CD14-positive monocyte (primary cell): ENCODE data around the gene UNC13B. TPM values are rescaled to one million over a fixed set of nuclear protein-coding genes. Genes with fewer than 3 reads are reported as not detected.
"Not testable (repeated sequence)": the region's sequence is repeated elsewhere in the genome, so short reads cannot be mapped to it uniquely, and the experiment has no call there.

Experiments
- DNase-seq, 3 donors: peaks; one replicate each; pipeline ENCODE4 v3.0.0-alpha.2; 2011 to 2022
- H2AFZ ChIP-seq: 2 replicates; pipeline ENCODE4 v1.6.0; 2012; ENCODE audit warnings: mild to moderate bottlenecking, low read depth, low read length, inconsistent platforms; ENCODE audit not compliant: insufficient read depth, poor library complexity, severe bottlenecking
- H3K27ac ChIP-seq, 2 donors: 1 replicate in 1 of 2; 2 replicates in 1 of 2; pipeline ENCODE4 v1.5.1; 2012 to 2013; ENCODE audit warnings: low read length in 2 of 2, control low read depth in 1 of 2, inconsistent platforms in 1 of 2, low read depth in 1 of 2, mild to moderate bottlenecking in 1 of 2
- H3K27me3 ChIP-seq, 2 donors: one replicate each; pipeline versions ENCODE4 v1.6.0 to v1.6.1; 2011 to 2013; ENCODE audit warnings: low read length in 2 of 2; ENCODE audit not compliant: control insufficient read depth in 2 of 2, insufficient read depth in 2 of 2
- H3K36me3 ChIP-seq, 2 donors: replicated peaks in 1 of 2; 1 replicate in 1 of 2; 2 replicates in 1 of 2; pipeline versions ENCODE4 v1.5.1 to v1.6.1; 2012 to 2013; ENCODE audit warnings: low read length in 2 of 2, control low read depth in 1 of 2, inconsistent platforms in 1 of 2, mild to moderate bottlenecking in 1 of 2; ENCODE audit not compliant: insufficient read depth in 2 of 2, control insufficient read depth in 1 of 2
- H3K4me1 ChIP-seq, 2 donors: 1 replicate in 1 of 2; 2 replicates in 1 of 2; pipeline versions ENCODE4 v1.5.1 to v1.6.1; 2012 to 2013; ENCODE audit warnings: low read length in 2 of 2, control low read depth in 1 of 2, inconsistent platforms in 1 of 2, mild to moderate bottlenecking in 1 of 2, moderate library complexity in 1 of 2; ENCODE audit not compliant: insufficient read depth in 2 of 2, control insufficient read depth in 1 of 2
- H3K4me2 ChIP-seq: replicated peaks from 2 replicates; pipeline ENCODE3; 2012; ENCODE audit warnings: low read length, moderate library complexity, mild to moderate bottlenecking; ENCODE audit not compliant: poor library complexity, severe bottlenecking; ENCODE audit errors: extremely low read depth
- H3K4me3 ChIP-seq, 3 experiments: fragments of 200-600 bp in 1 of 3; sonication (generic) in 1 of 3; replicated peaks in 1 of 3; 1 replicate in 2 of 3; 2 replicates in 1 of 3; pipeline ENCODE4 v1.5.1; 2011 to 2013; ENCODE audit warnings: low read length in 3 of 3, mild to moderate bottlenecking in 3 of 3, control low read depth in 2 of 3, low read depth in 2 of 3, inconsistent platforms in 1 of 3, moderate library complexity in 1 of 3
- H3K79me2 ChIP-seq: 2 replicates; pipeline ENCODE4 v1.6.0; 2012; ENCODE audit warnings: mild to moderate bottlenecking, control low read depth, inconsistent platforms, low read length, moderate library complexity; ENCODE audit not compliant: insufficient read depth
- H3K9ac ChIP-seq: 2 replicates; pipeline ENCODE4 v1.6.0; 2017; ENCODE audit warnings: low read length, mild to moderate bottlenecking; ENCODE audit not compliant: insufficient read depth, poor library complexity, severe bottlenecking
- H3K9me3 ChIP-seq, 2 donors: replicated peaks in 1 of 2; 1 replicate in 1 of 2; 2 replicates in 1 of 2; pipeline versions ENCODE4 v1.5.1 to v1.6.1; 2012 to 2013; ENCODE audit warnings: low read length in 2 of 2, control low read depth in 1 of 2; ENCODE audit not compliant: control insufficient read depth in 1 of 2, insufficient read depth in 1 of 2
- H4K20me1 ChIP-seq: 2 replicates; pipeline ENCODE4 v1.6.0; 2012; ENCODE audit warnings: mild to moderate bottlenecking, low read length, control low read depth, moderate library complexity; ENCODE audit not compliant: insufficient read depth
- H3K27ac Mint-ChIP-seq, 7 donors: one replicate each; pipeline ENCODE4 v1.8.0; 2020; ENCODE audit warnings: mild to moderate bottlenecking in 7 of 7, mixed read lengths in 7 of 7, moderate library complexity in 6 of 7, inconsistent platforms in 2 of 7
- H3K27me3 Mint-ChIP-seq, 3 donors: one replicate each; pipeline ENCODE4 v1.8.0; 2021 to 2022; ENCODE audit warnings: low read depth in 3 of 3, mild to moderate bottlenecking in 3 of 3, mixed read lengths in 3 of 3, moderate library complexity in 3 of 3, inconsistent platforms in 1 of 3
- H3K36me3 Mint-ChIP-seq, 2 donors: one replicate each; pipeline ENCODE4 v1.8.0; 2020; ENCODE audit warnings: mixed read lengths in 2 of 2, inconsistent platforms in 1 of 2, mild to moderate bottlenecking in 1 of 2
- H3K4me1 Mint-ChIP-seq: one replicate; pipeline ENCODE4 v1.8.0; 2020; ENCODE audit warnings: mild to moderate bottlenecking, mixed read lengths
- H3K4me3 Mint-ChIP-seq, 2 donors: one replicate each; pipeline ENCODE4 v1.8.0; 2020; ENCODE audit warnings: mild to moderate bottlenecking in 2 of 2, mixed read lengths in 2 of 2, moderate library complexity in 1 of 2
- H3K9me3 Mint-ChIP-seq, 7 donors: one replicate each; pipeline ENCODE4 v1.8.0; 2020 to 2022; ENCODE audit warnings: mixed read lengths in 7 of 7, mild to moderate bottlenecking in 6 of 7, moderate library complexity in 6 of 7, inconsistent platforms in 2 of 7
- CTCF ChIP-seq: fragments of 200-600 bp; IDR thresholded peaks from one replicate; pipeline ENCODE4 v1.8.0; 2022; ENCODE audit warnings: antibody characterized with exemption, mild to moderate bottlenecking
- WGBS: methylation state at CpG from one replicate; pipeline ENCODE4 v1.1.5; 2013; ENCODE audit warnings: missing lambda C conversion rate; ENCODE audit not compliant: insufficient coverage; 5-methylcytosine and 5-hydroxymethylcytosine counted together
- intact Hi-C, 2 donors: fragments of 100-400 bp; cut with micrococcal nuclease; formaldehyde crosslinking; loops; one replicate each; pipeline versions ENCODE4 v1.15.0 to v1.15.1; 2023
- polyA plus RNA-seq, 3 donors: library from polyadenylated mRNA; depleted of rRNA in 1 of 3; unstranded in 2 of 3; stranded (reverse) in 1 of 3; fragments of 300-500 nt in 2 of 3; fragments of >200 nt in 1 of 3; fragmentation: Illumina TruSeq in 2 of 3; gene quantifications; 1 replicate in 2 of 3; 2 replicates in 1 of 3; pipeline ENCODE4 v1.2.3, GENCODE V29; 2012 to 2021

The UNC13B gene
- polyA plus RNA-seq, 3 donors, result 0.41 to 0.81 (median 0.66) TPM

- peaks cover 0 to 3% (median 0%) of the 10 kb centered on the region in 3 donors for H3K27me3 Mint-ChIP-seq
- Histone ChIP-seq H3K27ac (no peak overlapping the region), H4K20me1 (no peaks in the 10 kb centered on the region), H3K4me2 (no peak overlapping the region), H3K79me2 (no peaks in the 10 kb centered on the region), H3K27me3 (no peaks in the 10 kb centered on the region), H3K9ac (no peak overlapping the region), H3K4me3 (no peak overlapping the region), H2AFZ (no peak overlapping the region), H3K4me1 (no peaks in the 10 kb centered on the region), H3K36me3 (no peaks in the 10 kb centered on the region), H3K9me3 (peaks cover 24 to 37% of the 10 kb centered on the region in 2 donors)
- H3K9me3 Mint-ChIP-seq, result peaks cover 17 to 34% (median 27%) of the 10 kb centered on the region in 7 donors
- H3K4me1 Mint-ChIP-seq, result no peaks in the 10 kb centered on the region
- WGBS, result no CpG with 5 or more reads among the region's 9 CpGs
- no peak overlapping the region for H3K27ac Mint-ChIP-seq
- TF ChIP-seq CTCF, result no peak
- no peak for DNase-seq
- H3K36me3 Mint-ChIP-seq, result no peaks in the 10 kb centered on the region
- H3K4me3 Mint-ChIP-seq, result no peak overlapping the region
- intact Hi-C loops, result no loop called here
Observed at GRCh38 chr9:35152926-35153325, 8.9 kb upstream of the UNC13B start.

- Mint-ChIP-seq H3K27ac (no peak overlapping the region), H3K36me3 (no peaks in the 10 kb centered on the region), H3K4me1 (peaks cover 16% of the 10 kb centered on the region), H3K27me3 (peaks cover 0 to 3% (median 0%) of the 10 kb centered on the region in 3 donors), H3K4me3 (no peak overlapping the region), H3K9me3 (peaks cover 4 to 8% (median 6%) of the 10 kb centered on the region in 7 donors)
- TF ChIP-seq CTCF, result no peak
- Histone ChIP-seq H3K27me3 (no peaks in the 10 kb centered on the region), H3K4me2 (no peak overlapping the region), H3K27ac (no peak overlapping the region), H4K20me1 (no peaks in the 10 kb centered on the region), H3K9me3 (peaks cover 0 to 3% of the 10 kb centered on the region in 2 donors), H2AFZ (no peak overlapping the region), H3K4me1 (peaks cover 9 to 14% of the 10 kb centered on the region in 2 donors), H3K36me3 (no peaks in the 10 kb centered on the region), H3K9ac (no peak overlapping the region), H3K79me2 (no peaks in the 10 kb centered on the region), H3K4me3 (no peak overlapping the region)
- intact Hi-C loops, result no loop called here
- no peak for DNase-seq
Observed at GRCh38 chr9:35156781-35157180, 5.0 kb upstream of the UNC13B start.

GRCh38 chr9:35157836-35158235 is 4.0 kb upstream of the UNC13B start:
- H3K4me2 ChIP-seq, H3K79me2 ChIP-seq, H3K9me3 Mint-ChIP-seq, intact Hi-C loops, H3K27ac ChIP-seq, H3K27me3 Mint-ChIP-seq, H3K4me3 ChIP-seq, H3K36me3 Mint-ChIP-seq, H2AFZ ChIP-seq, H4K20me1 ChIP-seq, H3K27ac Mint-ChIP-seq, H3K36me3 ChIP-seq, H3K9me3 ChIP-seq, DNase-seq, H3K4me3 Mint-ChIP-seq, H3K9ac ChIP-seq, H3K27me3 ChIP-seq: not testable (repeated sequence)
- 83% methylated on average over 5 of the region's 6 CpGs for WGBS
- H3K4me1 Mint-ChIP-seq, result peaks cover 23% of the 10 kb centered on the region
- peaks cover 15 to 22% of the 10 kb centered on the region in 2 donors for H3K4me1 ChIP-seq
